H7 (cell line): ENCODE measurements around the gene MLX. TPM values are rescaled to one million over a fixed set of nuclear protein-coding genes. Genes with fewer than 3 reads are reported as not detected.
A peak's percentile ranks its signal among the peaks of the same experiment; 100 is the strongest.
"Not testable (repeated sequence)": the region's sequence is repeated elsewhere in the genome, so short reads cannot be mapped to it uniquely, and the experiment has no call there.

Source experiments
- DNase-seq: peaks from one replicate; pipeline ENCODE4 v3.0.0; 2012
- H3K27me3 ChIP-seq: 2 replicates; pipeline ENCODE4 v1.6.0; 2011; ENCODE audit warnings: mild to moderate bottlenecking, low read length; ENCODE audit not compliant: control insufficient read depth, insufficient read depth
- H3K36me3 ChIP-seq: replicated peaks from 2 replicates; pipeline ENCODE4 v1.5.1; 2011; ENCODE audit warnings: low read length; ENCODE audit not compliant: control insufficient read depth, insufficient read depth
- H3K4me3 ChIP-seq: 2 replicates; pipeline ENCODE4 v1.5.1; 2011; ENCODE audit warnings: low read depth, mild to moderate bottlenecking, control low read depth, low read length, moderate library complexity; ENCODE audit not compliant: insufficient read depth
- total RNA-seq: library from RNA; depleted of rRNA; stranded (reverse); fragments of >200 nt; shearing (Covaris generic); gene quantifications from 2 replicates; pipeline ENCODE4 v1.2.3, GENCODE V29; 2014

MLX gene
- total RNA-seq, 1 experiment from 2014 or later: 35.0 TPM

DNA sequence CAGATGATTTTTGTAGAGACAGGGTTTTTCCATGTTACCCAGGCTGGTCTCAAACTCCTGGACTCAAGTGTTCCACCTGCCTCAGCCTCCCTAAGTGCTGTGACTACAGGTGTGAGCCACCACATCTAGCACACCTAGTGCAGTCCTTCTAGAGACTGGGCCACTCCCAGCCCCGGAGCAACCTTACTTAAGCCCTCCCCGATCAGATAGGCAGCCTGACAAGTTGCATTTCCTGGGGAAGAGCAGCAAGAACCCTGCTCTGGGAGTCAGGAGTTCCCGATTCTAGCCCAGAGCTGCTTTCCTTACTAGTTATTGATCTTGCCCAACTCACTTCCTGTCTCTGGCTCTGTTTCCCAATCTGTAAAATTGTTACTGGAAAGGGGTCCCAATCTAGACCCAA, 37.8 kb upstream of the MLX start:
- no peak for DNase-seq
- Histone ChIP-seq H3K4me3 (no peak overlapping the region), H3K36me3 (no peaks in the 10 kb centered on the region), H3K27me3 (peaks cover 9% of the 10 kb centered on the region)

DNA sequence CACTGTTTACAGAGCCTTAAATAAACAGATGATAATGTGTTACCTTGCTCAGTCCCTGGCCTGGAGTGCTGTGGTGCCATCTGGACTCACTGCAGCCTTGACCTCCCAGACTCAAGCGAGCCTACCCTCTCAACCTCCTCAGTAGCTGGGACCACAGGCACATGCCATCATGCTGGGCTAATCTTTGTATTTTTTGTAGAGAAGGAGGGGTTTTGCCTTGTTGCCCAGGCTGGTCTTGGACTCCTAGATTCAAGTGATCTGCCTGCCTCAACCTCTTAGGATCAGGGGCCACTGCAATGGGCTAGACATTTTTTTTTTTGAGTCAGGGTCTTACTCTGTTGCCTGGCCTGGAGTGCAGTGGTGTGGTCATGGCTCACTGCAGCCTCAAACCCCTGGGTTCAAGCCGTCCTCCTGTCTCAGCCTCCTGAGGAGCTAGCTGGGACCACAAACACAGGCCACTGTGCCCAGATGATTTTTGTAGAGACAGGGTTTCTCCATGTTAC, 35.9 kb upstream of the MLX start:
- DNase-seq: no peak
- Histone ChIP-seq H3K36me3 (no peaks in the 10 kb centered on the region), H3K4me3 (no peak overlapping the region)

DNA sequence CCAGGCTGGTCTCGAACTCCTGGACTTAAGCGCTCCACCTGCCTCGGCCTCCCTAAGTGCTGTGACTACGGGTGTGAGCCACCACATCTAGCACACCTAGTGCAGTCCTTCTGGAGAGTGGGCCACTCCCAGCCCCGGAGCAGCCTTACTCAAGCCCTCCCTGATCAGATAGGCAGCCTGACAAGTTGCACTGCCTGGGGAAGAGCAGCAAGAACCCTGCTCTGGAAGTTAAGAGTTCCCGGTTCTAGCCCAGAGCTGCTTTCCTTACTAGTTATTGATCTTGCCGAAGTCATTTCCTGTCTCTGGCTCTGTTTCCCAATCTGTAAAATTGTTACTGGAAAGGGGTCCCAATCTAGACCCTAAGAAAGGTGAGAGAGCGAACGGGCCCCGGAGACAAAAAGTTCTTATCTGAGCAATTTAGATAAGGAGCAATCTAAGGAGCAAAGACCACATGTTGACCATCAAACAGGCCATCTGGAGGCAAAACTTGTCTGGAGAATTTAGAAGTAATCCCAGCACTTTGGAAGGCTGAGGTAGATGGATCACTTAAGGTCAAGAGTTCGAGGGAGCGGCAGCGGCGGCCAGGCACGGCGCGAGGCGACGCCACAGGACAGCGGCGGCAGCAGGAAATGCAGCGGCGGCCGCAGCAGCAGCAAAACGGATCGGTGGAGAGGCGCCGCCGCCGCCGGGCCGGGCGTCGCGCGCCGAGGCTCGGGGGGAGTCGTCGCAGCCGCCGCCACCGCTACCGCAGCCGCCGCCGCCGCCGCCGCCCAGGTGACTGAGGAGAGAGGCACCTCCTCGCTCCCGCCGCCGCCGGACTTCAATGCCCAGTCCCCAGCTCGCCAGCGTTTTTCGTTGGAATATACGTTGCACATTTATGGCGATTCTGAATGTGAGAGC, 35.2 kb upstream of the MLX start:
- H3K36me3 ChIP-seq: no peaks in the 10 kb centered on the region
- peak overlapping the region; percentile 36 for H3K4me3 ChIP-seq
- DNase-seq: peak; percentile 90
- peaks cover 9% of the 10 kb centered on the region for H3K27me3 ChIP-seq

More for the DNA sequence above, 35.9 kb upstream of the MLX start:
- H3K27me3 ChIP-seq: peaks cover 9% of the 10 kb centered on the region

DNA sequence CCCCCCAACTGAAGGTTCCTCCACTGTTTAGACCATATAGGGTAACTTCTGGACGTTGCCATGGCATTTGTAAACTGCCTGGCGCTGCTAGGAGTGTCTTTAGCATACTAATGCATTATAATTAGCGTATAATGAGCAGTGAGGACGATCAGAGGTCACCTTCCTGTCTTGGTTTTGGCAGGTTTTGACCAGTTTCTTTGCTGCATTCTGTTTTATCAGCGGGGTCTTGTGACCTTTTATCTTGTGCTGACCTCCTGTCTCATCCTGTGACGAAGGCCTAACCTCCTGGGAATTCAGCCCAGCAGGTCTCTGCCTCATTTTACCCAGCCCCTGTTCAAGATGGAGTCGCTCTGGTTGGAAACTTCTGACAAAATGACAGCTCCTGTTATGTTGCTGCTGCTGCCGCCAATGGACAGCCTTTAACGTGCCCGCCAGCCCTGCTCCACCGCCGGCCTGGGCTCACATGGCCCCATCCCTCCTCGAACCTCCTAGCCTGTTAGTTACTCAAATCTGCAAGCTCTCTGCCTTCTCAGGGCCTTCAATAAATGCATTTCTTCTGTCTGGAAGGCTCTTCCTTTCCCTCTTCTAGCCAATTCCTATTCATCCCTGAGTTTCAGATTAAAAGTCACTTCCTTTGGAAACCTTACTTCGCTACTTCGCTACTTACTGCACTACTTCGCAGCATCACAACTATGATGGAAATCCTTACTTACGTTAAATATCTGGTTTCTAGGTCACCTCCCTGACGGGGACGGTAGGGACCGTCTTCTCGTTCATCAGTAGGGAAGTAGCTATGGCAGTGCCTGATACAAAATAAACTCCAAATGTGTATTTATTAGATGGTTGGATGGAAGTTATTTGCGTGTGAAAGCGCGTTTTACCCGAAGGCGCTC, 31.5 kb upstream of the MLX start:
- peaks cover 9% of the 10 kb centered on the region for H3K27me3 ChIP-seq
- DNase-seq: peak; percentile 65
- peak overlapping the region; percentile 45 for H3K4me3 ChIP-seq
- H3K36me3 ChIP-seq: peaks cover 3% of the 10 kb centered on the region; the same call in 1 of the 2 replicates

DNA sequence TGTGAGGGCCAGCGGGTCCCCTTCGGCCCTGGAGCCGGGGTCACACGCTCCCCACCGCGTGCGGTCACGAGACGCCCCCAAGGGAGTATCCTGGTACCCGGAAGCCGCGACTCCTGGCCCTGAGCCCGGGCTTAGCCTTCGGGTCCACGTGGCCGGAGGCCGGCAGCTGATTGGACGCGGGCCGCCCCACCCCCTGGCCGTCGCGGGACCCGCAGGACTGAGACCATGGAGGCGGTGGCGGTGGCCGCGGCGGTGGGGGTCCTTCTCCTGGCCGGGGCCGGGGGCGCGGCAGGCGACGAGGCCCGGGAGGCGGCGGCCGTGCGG, 30.9 kb upstream of the MLX start, which contains the start of gene NAGLU:
TSS of gene NAGLU (plus strand) at position 194 of the 324 bp plus-strand sequence. CDS start at position 226, 32 bp downstream.
- Histone ChIP-seq H3K4me3 (peak within 1 kb of the TSS; percentile 45), H3K27me3 (peaks cover 8% of the 10 kb centered on the region), H3K36me3 (peaks cover 3% of the 10 kb centered on the region)
- DNase-seq: peak; percentile 100

DNA sequence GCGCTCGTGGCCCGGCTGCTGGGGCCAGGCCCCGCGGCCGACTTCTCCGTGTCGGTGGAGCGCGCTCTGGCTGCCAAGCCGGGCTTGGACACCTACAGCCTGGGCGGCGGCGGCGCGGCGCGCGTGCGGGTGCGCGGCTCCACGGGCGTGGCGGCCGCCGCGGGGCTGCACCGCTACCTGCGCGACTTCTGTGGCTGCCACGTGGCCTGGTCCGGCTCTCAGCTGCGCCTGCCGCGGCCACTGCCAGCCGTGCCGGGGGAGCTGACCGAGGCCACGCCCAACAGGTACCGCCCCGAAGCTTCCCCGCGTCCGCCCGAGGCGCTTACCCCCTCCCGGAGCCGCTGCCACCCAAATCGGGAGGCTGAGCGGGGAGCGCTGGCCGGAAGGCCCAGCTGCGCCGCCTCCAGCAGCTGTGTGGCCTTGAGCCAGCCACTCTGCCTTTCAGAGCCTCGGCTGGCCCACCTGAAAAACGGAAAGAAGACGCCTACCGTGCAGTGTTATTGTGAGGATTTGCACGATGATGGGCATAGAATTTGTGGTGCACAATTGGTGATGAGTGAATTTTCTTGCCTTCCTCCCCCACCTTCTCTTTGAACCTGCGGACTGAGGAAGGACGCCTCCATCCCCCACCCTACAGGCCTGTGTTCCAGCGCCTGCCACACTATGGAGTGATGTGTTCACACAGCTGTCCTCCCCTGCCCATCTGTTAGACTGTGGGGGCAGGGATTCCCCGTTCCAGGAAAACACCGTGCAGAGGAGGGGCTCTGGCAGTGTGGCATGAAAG, 30.3 kb upstream of the MLX start:
- Histone ChIP-seq H3K36me3 (peaks cover 3% of the 10 kb centered on the region), H3K4me3 (peak overlapping the region; percentile 45), H3K27me3 (peaks cover 2% of the 10 kb centered on the region; the same call in 1 of the 2 replicates)
- DNase-seq: peak; percentile 99

DNA sequence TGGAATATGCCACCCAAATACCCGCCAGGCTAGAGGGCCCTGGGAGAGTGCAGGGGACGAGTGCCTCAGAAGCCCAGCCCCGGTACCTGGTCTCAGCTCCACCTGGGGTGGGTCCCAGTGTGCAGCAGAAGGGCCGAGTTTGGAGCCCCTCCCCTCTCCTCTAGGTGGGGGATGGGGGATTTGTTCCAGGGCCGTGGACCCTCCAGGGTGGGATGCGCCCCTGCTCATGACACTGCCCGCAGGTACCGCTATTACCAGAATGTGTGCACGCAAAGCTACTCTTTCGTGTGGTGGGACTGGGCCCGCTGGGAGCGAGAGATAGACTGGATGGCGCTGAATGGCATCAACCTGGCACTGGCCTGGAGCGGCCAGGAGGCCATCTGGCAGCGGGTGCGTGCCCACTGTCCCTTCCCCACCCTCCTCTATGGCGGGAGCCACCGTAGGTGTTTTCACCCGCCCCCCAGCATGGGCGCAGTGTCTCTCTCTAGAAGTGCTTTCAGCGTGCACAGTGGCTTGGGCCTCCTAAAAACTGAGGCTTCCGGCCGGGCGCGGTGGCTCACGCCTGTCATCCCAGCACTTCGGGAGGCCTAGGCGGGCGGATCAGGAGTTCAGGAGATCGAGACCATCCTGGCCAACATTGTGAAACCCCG, 29.6 kb upstream of the MLX start:
- Histone ChIP-seq H3K27me3 (peaks cover under 1% of the 10 kb centered on the region; the same call in 1 of the 2 replicates), H3K4me3 (peak overlapping the region; percentile 45), H3K36me3 (peaks cover 3% of the 10 kb centered on the region)
- DNase-seq: peak; percentile 81

DNA sequence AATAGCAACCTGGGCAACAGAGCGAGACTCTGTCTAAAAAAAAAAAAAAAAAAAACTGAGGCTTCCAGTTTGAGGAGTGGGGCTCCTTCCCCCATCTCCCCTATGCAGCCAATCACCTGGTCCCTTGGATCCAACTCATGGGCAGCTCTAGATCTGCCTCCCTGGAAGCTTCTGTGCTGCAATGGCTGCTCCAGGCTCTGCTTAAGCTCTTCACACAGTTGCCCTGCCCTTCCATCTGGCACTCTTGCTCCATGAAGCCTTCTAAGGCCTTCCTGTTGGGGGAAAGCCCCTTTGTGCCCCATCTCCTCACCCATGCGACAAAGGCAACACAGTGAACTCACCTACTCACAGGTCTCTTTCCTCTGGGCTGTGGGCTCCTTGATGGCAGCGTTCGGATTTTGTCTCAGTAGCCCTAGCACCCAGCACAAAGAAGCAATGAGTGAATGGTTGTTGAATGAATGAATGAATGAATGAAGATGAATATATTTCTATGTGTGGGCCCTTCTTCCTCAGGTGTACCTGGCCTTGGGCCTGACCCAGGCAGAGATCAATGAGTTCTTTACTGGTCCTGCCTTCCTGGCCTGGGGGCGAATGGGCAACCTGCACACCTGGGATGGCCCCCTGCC, 29.0 kb upstream of the MLX start:
- Histone ChIP-seq H3K27me3 (no peaks in the 10 kb centered on the region), H3K36me3 (peaks cover 3% of the 10 kb centered on the region), H3K4me3 (no peak overlapping the region)
- DNase-seq: peak; percentile 34

DNA sequence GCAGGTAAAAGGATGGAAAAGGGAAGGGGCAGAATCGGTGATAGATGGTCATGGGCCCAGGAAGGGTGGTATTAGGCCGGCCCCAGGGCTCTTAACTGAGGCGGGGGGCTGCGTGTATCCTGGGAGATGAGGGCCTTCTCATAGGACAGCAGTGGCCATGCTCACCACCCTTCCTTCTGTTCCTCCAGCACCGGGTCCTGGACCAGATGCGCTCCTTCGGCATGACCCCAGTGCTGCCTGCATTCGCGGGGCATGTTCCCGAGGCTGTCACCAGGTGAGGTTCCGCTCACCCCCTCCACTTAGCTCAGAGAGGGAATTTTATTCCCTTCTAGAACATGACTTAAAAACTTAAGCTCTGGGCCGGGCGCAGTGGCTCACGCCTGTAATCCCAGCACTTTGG, 28.4 kb upstream of the MLX start:
- Histone ChIP-seq H3K4me3 (no peak overlapping the region), H3K27me3 (no peaks in the 10 kb centered on the region), H3K36me3 (peaks cover 3% of the 10 kb centered on the region)
- DNase-seq: peak; percentile 24

DNA sequence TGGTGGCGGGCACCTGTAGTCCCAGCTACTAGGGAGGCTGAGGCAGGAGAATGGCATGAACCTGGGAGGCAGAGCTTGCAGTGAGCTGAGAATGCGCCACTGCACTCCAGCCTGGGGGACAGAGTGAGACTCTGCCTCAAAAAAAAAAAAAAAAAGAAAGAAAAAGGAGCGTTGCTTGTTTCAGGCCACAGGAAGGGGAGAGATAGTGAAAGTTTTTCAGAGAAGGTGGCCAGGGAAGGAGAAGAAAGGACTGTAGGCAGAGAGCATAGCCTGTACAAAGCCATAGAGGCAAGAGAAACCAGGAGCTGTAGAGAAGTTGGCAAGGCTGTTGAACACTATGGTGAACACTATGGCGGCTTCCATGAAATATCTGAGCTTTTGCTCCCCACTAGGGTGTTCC, 26.3 kb upstream of the MLX start:
- not testable (repeated sequence) for H3K27me3 ChIP-seq, DNase-seq, H3K4me3 ChIP-seq, H3K36me3 ChIP-seq

DNA sequence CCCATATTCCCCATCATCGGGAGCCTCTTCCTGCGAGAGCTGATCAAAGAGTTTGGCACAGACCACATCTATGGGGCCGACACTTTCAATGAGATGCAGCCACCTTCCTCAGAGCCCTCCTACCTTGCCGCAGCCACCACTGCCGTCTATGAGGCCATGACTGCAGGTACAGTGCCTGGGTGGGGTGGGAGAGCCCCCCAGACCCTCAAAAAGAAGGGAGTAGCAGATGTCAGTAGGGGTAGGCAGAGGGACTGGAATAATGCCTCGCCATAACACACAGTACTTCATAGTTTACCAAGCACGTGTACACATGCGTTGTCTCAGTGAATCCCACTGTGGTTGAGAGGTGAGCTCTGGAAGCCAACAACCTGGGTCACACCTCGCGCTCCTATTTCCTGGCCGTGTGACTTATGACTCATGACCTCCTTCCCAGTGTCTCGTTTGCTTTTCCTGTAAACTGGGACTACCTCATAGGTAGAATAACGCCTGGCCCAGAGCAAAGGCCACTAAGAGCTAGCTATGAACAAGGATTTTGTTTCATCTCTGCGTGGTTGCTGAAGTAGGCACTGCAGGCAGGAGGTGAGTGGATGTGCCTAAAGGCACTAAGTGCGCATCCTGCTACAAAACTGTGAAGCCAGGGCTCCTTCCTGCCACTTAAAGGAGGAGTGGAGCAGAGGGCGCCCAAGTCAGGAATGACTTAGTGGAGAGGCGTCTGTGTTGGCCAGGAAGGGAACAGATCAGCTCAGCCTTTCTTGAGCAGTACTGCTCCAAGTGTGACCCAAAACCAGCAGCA, 25.7 kb upstream of the MLX start:
- no peak for DNase-seq
- Histone ChIP-seq H3K36me3 (peaks cover 3% of the 10 kb centered on the region), H3K4me3 (no peak overlapping the region), H3K27me3 (no peaks in the 10 kb centered on the region)

DNA sequence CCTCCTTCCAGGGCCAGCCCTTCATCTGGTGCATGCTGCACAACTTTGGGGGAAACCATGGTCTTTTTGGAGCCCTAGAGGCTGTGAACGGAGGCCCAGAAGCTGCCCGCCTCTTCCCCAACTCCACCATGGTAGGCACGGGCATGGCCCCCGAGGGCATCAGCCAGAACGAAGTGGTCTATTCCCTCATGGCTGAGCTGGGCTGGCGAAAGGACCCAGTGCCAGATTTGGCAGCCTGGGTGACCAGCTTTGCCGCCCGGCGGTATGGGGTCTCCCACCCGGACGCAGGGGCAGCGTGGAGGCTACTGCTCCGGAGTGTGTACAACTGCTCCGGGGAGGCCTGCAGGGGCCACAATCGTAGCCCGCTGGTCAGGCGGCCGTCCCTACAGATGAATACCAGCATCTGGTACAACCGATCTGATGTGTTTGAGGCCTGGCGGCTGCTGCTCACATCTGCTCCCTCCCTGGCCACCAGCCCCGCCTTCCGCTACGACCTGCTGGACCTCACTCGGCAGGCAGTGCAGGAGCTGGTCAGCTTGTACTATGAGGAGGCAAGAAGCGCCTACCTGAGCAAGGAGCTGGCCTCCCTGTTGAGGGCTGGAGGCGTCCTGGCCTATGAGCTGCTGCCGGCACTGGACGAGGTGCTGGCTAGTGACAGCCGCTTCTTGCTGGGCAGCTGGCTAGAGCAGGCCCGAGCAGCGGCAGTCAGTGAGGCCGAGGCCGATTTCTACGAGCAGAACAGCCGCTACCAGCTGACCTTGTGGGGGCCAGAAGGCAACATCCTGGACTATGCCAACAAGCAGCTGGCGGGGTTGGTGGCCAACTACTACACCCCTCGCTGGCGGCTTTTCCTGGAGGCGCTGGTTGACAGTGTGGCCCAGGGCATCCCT, 23.5 kb upstream of the MLX start:
- Histone ChIP-seq H3K4me3 (no peak overlapping the region), H3K36me3 (peaks cover 3% of the 10 kb centered on the region), H3K27me3 (no peaks in the 10 kb centered on the region)
- peak; percentile 45 for DNase-seq
